Fibroblast of lung (primary cell): ENCODE results near the gene ANKRD53. TPM values are rescaled to one million over a fixed set of nuclear protein-coding genes. Genes with fewer than 3 reads are reported as not detected.

Experiments used
- DNase-seq, 2 donors: peaks; one replicate each; pipeline versions ENCODE4 v3.0.0 to v3.0.0-alpha.2; 2010; ENCODE audit warnings: low read depth in 2 of 2
- H2AFZ ChIP-seq: 2 replicates; pipeline ENCODE4 v1.5.1; 2012; ENCODE audit warnings: low read length, control low read depth, inconsistent platforms
- H3K27ac ChIP-seq: 2 replicates; pipeline ENCODE4 v1.5.1; 2011; ENCODE audit warnings: low read length, control low read depth; ENCODE audit not compliant: insufficient read depth
- H3K27me3 ChIP-seq: 2 replicates; pipeline ENCODE4 v1.5.1; 2011; ENCODE audit warnings: mild to moderate bottlenecking, low read length; ENCODE audit not compliant: control insufficient read depth, insufficient read depth
- H3K36me3 ChIP-seq: 2 replicates; pipeline ENCODE4 v1.5.1; 2011; ENCODE audit warnings: low read length; ENCODE audit not compliant: control insufficient read depth, insufficient read depth
- H3K4me1 ChIP-seq: 2 replicates; pipeline ENCODE4 v1.5.1; 2011; ENCODE audit warnings: low read length; ENCODE audit not compliant: control insufficient read depth, insufficient read depth; ENCODE audit errors: extremely low read depth
- H3K4me2 ChIP-seq: 2 replicates; pipeline ENCODE4 v1.5.1; 2011; ENCODE audit warnings: low read length, control low read depth; ENCODE audit not compliant: insufficient read depth; ENCODE audit errors: extremely low read depth
- H3K4me3 ChIP-seq, 4 experiments: fragments of 200-600 bp in 1 of 4; sonication (generic) in 1 of 4; replicated peaks in 1 of 4; 2 replicates each; pipeline ENCODE4 v1.5.1; 2011 to 2016; ENCODE audit warnings: low read length in 4 of 4, low read depth in 3 of 4, mild to moderate bottlenecking in 3 of 4, control low read depth in 2 of 4, inconsistent platforms in 1 of 4, mixed read lengths in 1 of 4; ENCODE audit not compliant: insufficient read depth in 1 of 4; ENCODE audit errors: control extremely low read depth in 1 of 4
- H3K79me2 ChIP-seq: 2 replicates; pipeline ENCODE4 v1.5.1; 2012; ENCODE audit warnings: mild to moderate bottlenecking, low read length, inconsistent platforms; ENCODE audit not compliant: control insufficient read depth, insufficient read depth
- H3K9ac ChIP-seq: 2 replicates; pipeline ENCODE4 v1.5.1; 2011; ENCODE audit warnings: mild to moderate bottlenecking, low read length, control low read depth; ENCODE audit not compliant: insufficient read depth
- H3K9me3 ChIP-seq: 2 replicates; pipeline ENCODE4 v1.5.1; 2012; ENCODE audit warnings: low read depth, low read length; ENCODE audit not compliant: control insufficient read depth, insufficient read depth
- H4K20me1 ChIP-seq: 2 replicates; pipeline ENCODE4 v1.5.1; 2011; ENCODE audit warnings: low read length; ENCODE audit not compliant: control insufficient read depth, insufficient read depth; ENCODE audit errors: extremely low read depth
- CTCF ChIP-seq, 2 donors: IDR thresholded peaks in 1 of 2; conservative IDR thresholded peaks in 1 of 2; 1 replicate in 1 of 2; 2 replicates in 1 of 2; pipeline ENCODE4 v1.5.1; 2011 to 2012; ENCODE audit warnings: low read length in 2 of 2, control low read depth in 1 of 2, inconsistent platforms in 1 of 2, low read depth in 1 of 2, mild to moderate bottlenecking in 1 of 2
- EZH2 ChIP-seq: IDR thresholded peaks from 2 replicates; pipeline ENCODE4 v1.5.1; 2012; ENCODE audit warnings: low read length, control low read depth, mild to moderate bottlenecking; ENCODE audit errors: missing control alignments
- polyA plus RNA-seq, 2 donors: library from polyadenylated mRNA; depleted of rRNA in 1 of 2; stranded (reverse) in 1 of 2; unstranded in 1 of 2; fragments of >200 nt; gene quantifications; 2 replicates each; pipeline ENCODE4 v1.2.1, GENCODE V29; 2011 to 2012; ENCODE audit warnings: missing spikeins in 1 of 2
- total RNA-seq: library from RNA; depleted of rRNA; stranded (reverse); fragments of >200 nt; gene quantifications from 2 replicates; pipeline ENCODE4 v1.2.1, GENCODE V29; 2014

ANKRD53 gene
- total and polyA plus RNA-seq, 2 donors (not counting 1 experiment from before 2014, with no cell fraction given): 0.58 to 1.3 TPM

- Histone ChIP-seq H3K4me2 (no peak overlapping the region), H3K4me3 (no peak overlapping the region), H3K36me3 (no peaks in the 10 kb centered on the region), H3K4me1 (no peaks in the 10 kb centered on the region), H3K27ac (no peak overlapping the region), H3K9me3 (no peaks in the 10 kb centered on the region), H4K20me1 (no peaks in the 10 kb centered on the region), H3K79me2 (no peaks in the 10 kb centered on the region), H3K9ac (no peak overlapping the region), H3K27me3 (peaks cover 6% of the 10 kb centered on the region), H2AFZ (no peak overlapping the region)
- TF ChIP-seq CTCF (conservative IDR thresholded peaks at IDR 0.05 in 1 of 2, IDR thresholded peaks at IDR 0.05 in 1 of 2; ENCODE audit: low read depth in 1 of 2, low read length in 2 of 2) (no peak), EZH2 (no peak)
- DNase-seq: no peak
Observed at GRCh38 chr2:70956141-70956540, 22.3 kb upstream of the ANKRD53 start.

- H3K4me2 ChIP-seq: no peak overlapping the region
- DNase-seq: no peak
- H3K4me1 ChIP-seq: no peaks in the 10 kb centered on the region
Observed at GRCh38 chr2:70957798-70958197, 20.6 kb upstream of the ANKRD53 start.

GRCh38 chr2:70958759-70959158 is 19.7 kb upstream of the ANKRD53 start:
- Histone ChIP-seq H3K9ac (no peak overlapping the region), H3K36me3 (no peaks in the 10 kb centered on the region), H3K27me3 (peaks cover 6% of the 10 kb centered on the region), H3K4me2 (no peak overlapping the region), H4K20me1 (no peaks in the 10 kb centered on the region), H3K4me1 (no peaks in the 10 kb centered on the region), H3K27ac (no peak overlapping the region), H3K79me2 (no peaks in the 10 kb centered on the region), H2AFZ (no peak overlapping the region), H3K4me3 (no peak overlapping the region), H3K9me3 (no peaks in the 10 kb centered on the region)
- TF ChIP-seq EZH2 (no peak), CTCF (conservative IDR thresholded peaks at IDR 0.05 in 1 of 2, IDR thresholded peaks at IDR 0.05 in 1 of 2; ENCODE audit: low read depth in 1 of 2, low read length in 2 of 2) (no peak)
- DNase-seq: no peak

More at GRCh38 chr2:70957798-70958197, 20.6 kb upstream of the ANKRD53 start:
- Histone ChIP-seq H3K27me3 (peaks cover 6% of the 10 kb centered on the region), H3K79me2 (no peaks in the 10 kb centered on the region), H4K20me1 (no peaks in the 10 kb centered on the region), H3K27ac (no peak overlapping the region), H3K9me3 (no peaks in the 10 kb centered on the region), H3K36me3 (no peaks in the 10 kb centered on the region), H3K4me3 (no peak overlapping the region), H3K9ac (no peak overlapping the region), H2AFZ (no peak overlapping the region)
- no peak for TF ChIP-seq CTCF (conservative IDR thresholded peaks at IDR 0.05 in 1 of 2, IDR thresholded peaks at IDR 0.05 in 1 of 2; ENCODE audit: low read depth in 1 of 2, low read length in 2 of 2)
- no peak for TF ChIP-seq EZH2
